Measurements from ENCODE around the gene MIA2.
"Not testable (repeated sequence)": the region's sequence is repeated elsewhere in the genome, so short reads cannot be mapped to it uniquely, and the experiment has no call there.

The MIA2 gene

DNA sequence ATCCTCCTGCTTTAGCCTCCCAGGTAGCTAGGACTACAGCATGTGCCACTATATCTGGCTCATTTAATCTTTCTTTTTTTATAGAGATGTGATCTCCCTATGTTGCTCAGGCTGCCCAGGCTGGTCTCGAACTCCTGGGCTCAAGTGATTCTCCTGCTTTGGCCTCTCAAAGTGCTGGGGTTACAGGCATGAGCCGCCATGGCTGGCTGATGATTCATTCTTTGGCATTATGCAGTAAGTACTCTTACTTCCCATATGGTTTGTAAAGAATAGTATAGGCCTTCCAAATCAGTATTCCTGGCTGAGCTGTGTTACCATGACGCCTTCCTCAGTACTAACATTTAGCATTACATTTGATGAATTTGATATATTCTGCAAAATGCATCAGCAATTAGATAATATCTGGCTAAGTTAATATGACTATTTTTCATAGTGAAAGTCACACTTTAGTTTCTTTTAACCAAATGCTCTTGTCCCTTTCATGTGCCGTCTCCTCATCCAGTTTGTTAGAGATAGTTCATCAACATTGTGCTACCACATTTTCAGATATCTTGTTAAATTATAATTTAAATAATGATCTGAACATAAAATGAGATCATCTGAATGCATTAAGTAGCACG, 3.2 kb upstream of the MIA2 start:
- peak in 1 of 2 experiments; percentile 17 for DNase-seq

GRCh38 chr14:39231751-39232553, 1.8 kb upstream of the MIA2 start:
- peak in 1 of 2 experiments; percentile 26 for DNase-seq

GRCh38 chr14:39232554-39233415, 930 bp upstream of the MIA2 start:
- no peak for DNase-seq

DNA sequence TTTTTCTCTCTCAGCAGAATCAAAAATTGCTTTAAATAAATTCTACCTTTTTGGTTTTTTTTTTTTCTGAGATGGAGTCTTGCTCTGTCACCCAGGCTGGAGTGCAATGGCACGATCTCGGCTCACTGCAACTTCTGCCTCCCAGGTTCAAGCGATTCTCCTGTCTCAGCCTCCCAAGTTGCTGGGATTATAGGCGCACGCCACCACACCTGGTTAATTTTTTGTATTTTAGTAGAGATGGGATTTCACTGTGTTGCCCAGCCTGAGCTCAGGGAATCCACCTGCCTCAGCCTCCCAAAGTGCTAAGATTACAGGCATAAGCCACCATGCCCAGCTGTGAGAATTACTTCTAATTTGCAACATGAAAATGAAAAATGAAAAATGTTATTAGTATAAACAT, 1.3 kb downstream of the MIA2 start:
- not testable (repeated sequence) for DNase-seq

DNA sequence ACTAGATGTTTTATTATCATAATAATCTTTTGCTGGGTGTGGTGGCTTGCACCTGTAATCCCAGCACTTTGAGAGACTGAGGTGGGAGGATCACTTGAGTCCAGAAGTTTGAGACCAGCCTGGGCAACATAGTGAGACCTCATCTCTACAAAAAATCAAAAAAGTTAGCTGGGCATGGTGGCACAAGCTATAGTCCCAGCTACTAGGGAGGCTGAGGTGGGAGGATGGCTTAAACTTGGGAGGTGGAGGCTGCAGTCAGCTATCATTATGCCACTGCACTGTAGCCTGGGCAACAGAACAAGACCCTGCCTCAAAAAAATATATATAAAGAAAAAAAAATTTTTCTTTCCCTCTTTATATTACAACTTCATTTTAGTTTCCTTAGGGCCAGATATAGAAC, 1.8 kb downstream of the MIA2 start:
- DNase-seq, result not testable (repeated sequence)

DNA sequence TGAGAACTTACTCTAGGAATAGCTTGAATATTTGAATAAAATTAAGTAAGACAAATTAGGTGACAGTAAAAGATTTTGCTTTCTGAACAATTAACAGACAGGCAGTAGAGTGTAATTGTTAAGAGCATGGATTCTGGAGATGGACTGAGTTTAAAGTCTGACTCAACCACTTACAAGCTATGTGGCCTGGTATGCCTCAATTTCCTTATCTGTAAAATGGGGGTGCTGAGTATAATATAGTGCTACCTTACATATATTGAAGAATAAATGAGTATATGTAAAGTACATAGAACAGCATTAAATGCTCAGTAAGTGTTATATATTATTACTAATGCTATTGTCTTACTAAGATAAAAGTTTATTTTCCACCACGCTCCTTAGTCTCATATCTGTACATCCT, 7.1 kb downstream of the MIA2 start:
- DNase-seq, result no peak

GRCh38 chr14:39241637-39242036, 7.9 kb downstream of the MIA2 start:
- DNase-seq, result no peak

DNA sequence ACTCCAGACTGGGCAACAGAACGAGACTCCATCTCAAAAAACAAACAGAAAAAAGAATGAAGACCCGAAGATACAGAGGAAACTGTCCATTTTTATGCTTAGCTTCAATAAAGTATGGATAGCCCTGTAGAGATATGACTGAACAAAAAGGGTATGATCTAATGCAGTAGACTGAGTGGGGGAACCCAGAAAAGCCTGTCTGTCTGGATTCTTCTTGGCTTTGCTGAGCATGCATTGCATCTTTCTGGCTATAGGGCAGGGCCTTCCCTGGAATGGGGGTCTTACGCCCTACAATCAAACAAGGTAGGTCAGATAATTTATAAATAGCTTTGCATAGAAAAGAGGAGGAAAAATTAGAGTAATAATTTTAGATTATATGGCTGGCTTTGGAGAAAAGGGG, 10.1 kb downstream of the MIA2 start:
- no peak for DNase-seq

- DNase-seq, result no peak
Measured at GRCh38 chr14:39246618-39247017, 12.9 kb downstream of the MIA2 start.

DNA sequence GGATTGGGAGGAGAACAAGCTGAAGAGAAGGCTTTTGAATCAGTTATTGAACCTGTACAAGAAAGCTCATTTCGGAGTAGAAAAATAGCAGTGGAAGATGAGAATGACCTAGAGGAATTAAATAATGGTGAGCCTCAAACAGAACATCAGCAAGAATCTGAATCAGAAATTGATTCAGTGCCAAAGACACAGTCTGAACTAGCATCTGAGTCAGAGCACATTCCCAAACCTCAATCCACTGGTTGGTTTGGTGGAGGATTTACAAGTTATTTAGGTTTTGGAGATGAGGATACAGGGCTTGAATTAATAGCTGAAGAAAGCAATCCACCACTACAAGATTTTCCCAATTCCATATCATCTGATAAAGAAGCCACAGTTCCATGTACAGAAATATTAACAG, 13.5 kb downstream of the MIA2 start:
- DNase-seq, result no peak

- no peak for DNase-seq
Measured at GRCh38 chr14:39251547-39251946, 17.8 kb downstream of the MIA2 start.

- not testable (repeated sequence) for DNase-seq
Measured at GRCh38 chr14:39257388-39257787, 23.7 kb downstream of the MIA2 start.

DNA sequence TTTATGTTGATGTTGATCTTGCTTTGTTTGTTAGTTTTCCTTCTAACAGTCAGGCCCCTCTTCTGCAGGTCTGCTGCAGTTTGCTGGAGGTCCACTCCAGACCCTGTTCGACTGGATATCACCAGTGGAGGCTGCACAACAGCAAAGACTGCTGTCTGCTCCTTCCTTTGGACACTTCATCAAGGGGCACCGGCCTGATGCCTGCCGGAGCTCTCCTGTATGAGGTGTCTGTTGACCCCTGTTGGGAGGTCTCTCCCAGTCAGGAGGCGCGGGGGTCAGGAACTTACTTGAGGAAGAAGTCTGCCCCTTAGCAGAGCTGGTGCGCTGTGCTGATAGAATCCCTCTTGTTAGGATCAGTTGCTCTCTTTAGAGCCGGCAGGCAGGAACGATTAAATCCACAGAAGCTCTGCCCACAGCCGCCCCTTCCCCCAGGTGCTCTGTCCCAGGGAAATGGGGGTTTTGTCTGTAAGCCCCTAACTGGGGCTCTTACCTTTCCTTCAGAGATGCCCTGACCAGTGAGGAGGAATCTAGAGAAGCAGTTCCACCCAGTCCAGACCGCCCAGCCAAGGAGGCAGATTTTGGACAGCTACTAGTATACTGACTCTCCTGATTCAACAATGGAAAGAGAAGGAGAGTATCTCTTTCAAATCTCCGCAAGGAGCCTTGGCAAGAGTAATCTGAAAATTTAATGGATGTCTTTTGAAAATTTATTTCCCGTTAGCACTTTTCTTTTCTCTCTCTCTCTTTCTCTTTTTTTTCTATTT, 25.2 kb downstream of the MIA2 start:
- DNase-seq, result no peak

DNA sequence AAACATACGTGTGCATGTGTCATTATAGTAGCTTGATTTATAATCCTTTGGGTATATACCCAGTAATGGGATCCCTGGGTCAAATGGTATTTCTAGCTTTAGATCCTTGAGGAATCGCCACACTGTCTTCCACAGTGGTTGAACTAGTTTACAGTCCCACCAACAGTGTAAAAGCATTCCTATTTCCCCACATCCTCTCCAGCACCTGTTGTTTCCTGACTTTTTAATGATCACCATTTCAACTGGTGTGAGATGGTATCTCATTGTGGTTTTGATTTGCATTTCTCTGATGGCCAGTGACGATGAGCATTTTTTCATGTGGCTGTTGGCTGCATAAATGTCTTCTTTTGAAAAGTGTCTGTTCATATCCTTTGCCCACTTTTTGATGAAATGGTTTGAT, 26.4 kb downstream of the MIA2 start:
- DNase-seq, result not testable (repeated sequence)

DNA sequence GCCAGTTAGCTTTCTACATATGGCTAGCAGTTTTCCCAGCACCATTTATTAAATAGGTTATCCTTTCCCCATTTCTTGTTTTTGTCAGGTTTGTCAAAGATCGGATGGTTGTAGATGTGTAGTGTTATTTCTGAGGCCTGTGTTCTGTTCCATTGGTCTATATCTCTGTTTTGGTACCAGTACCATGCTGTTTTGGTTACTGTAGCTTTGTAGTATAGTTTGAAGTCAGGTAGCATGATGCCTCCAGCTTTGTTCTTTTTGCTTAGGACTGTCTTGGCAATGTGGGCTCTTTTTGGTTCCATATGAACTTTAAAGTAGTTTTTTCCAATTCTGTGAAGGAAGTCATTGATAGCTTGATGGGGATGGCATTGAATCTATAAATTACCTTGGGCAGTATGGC, 28.5 kb downstream of the MIA2 start:
- not testable (repeated sequence) for DNase-seq

GRCh38 chr14:39264057-39264456, 30.3 kb downstream of the MIA2 start:
- DNase-seq, result no peak

DNA sequence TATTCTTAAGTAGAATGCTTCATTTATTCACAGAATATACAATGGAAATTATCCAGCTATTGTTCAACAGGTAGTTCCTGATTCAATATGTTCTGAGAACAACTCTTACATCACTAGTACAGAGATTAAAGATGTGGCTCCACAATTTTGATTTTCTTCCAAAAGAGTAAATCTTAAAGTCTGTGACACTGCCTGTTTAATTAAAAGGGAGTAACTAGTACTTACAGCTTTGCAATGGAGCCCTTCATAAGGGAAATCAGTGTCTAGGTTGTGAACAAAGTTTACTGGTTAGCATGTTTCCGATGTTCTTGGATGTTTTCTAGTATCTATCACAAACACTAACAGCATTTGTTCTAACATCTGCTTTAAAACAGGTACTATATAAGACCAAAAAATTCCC, 30.8 kb downstream of the MIA2 start:
- no peak for DNase-seq

GRCh38 chr14:39265033-39265432, 31.3 kb downstream of the MIA2 start:
- DNase-seq, result no peak

DNA sequence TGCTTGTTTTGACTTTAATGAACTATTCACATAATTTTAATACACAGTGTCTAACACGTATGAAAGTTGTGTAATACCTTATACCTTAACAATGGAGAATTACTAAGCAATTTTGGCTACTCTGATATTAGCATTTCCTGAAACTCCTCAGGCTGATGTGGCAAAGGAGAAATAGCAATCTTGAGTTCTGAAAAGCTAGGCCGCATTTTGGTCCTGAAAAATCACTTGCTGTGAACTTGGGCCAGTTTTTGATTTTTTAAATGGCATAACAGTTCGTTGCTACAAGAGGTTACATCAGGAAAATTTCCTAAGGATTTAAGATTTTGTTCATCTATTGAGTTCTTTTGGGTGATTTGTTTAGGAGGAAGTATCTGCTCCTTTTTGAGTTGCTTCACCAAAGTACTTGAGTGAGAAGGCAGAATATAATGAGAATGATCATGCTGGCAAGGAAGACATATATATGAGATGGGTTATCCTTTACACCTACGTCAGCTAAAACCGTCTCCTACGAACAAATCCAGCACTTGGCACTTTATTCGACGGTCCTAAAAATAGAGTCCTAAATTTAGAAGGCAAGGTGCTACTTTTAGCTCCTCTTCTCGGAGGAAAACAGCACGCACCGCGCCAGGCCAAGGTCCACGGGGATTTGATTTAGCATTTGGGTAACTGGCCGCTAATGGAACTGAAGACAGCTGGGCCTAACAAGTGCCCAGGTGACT, 32.2 kb downstream of the MIA2 start:
- no peak for DNase-seq

GRCh38 chr14:39266525-39266870, 32.8 kb downstream of the MIA2 start:
- peak; percentile 38 to 57 for DNase-seq

DNA sequence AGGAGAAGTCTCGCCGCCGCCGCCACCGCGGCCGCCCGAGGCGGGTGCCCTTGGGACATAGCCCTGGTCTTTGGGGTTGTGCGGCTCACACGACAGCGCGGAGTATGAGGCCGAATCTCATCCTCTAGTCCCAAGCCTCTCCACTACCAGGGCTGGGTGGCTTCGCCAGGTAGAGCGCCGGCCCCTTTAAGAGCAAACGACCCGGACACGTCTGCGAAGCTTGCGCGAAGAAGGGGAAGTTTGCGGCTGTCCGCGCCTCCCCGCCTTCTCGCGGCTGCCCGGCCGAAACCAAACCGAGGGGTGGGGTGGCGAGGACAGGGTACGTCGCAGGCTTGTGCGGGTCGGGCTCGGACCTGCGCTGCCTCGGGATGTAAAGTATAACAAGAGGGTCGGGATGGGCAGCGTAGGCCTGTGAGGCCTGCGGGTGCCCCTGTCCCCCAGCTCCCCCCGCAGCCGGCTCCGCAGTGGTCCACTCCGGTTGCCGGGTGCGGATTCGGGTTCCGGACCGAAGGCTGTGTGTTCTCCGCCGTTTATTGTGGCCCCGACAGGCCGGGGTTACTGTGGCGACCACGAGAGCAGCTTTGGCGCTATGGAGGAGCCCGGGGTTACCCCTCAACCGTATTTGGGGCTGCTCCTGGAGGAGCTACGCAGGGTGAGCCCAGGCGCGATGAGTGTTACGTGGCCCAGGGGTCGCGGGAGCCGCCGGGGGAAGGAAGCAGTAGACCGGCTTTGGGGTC, 33.3 kb downstream of the MIA2 start:
- DNase-seq, result peak; percentile 69 to 78

DNA sequence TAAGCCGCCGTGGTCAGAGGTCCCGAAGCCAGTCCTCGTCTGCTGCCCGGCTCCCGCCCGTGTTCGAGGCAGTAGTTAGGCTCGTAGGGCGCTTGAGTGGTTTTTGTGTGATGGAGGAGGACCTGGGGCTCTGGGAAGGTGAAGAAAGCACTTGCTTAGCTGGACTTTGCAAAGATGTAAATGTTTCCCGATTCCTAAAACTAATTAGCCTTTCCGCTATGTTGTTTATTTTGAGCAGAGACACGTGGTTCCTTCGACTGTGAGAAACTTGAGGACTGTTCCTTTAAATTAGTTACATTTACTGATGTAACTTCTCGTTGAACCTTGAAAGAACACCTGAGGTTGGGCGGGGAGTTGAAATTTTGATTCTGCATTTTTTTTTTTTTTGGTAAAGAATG, 33.9 kb downstream of the MIA2 start:
- DNase-seq, result no peak

Data from activated CD4-positive, alpha-beta T cell treated with anti-CD3 and anti-CD28 coated beads, Interleukin-2, amount 50 U/mL, for 48 hours (primary cell).